Neutrophil (primary cell): ENCODE measurements around the gene ACTA2.
A peak's percentile ranks its signal among the peaks of the same experiment; 100 is the strongest.

Experiments used
- H3K27ac ChIP-seq: fragments of 200-600 bp; sonication (generic); 2 replicates; pipeline ENCODE4 v1.5.1; 2016; ENCODE audit warnings: mild to moderate bottlenecking, moderate library complexity
- H3K27me3 ChIP-seq: fragments of 200-600 bp; sonication (generic); 2 replicates; pipeline ENCODE4 v1.6.0; 2016; ENCODE audit warnings: mild to moderate bottlenecking
- H3K36me3 ChIP-seq: fragments of 200-600 bp; sonication (generic); 2 replicates; pipeline ENCODE4 v1.5.1; 2017
- H3K4me1 ChIP-seq, 2 experiments: fragments of 200-600 bp in 1 of 2; sonication (generic) in 1 of 2; 1 replicate in 1 of 2; 2 replicates in 1 of 2; pipeline versions ENCODE4 v1.5.1 to v1.6.1; 2013 to 2016; ENCODE audit warnings: low read depth in 1 of 2, low read length in 1 of 2, mild to moderate bottlenecking in 1 of 2, moderate library complexity in 1 of 2; ENCODE audit not compliant: control insufficient read depth in 1 of 2, insufficient read depth in 1 of 2
- H3K4me3 ChIP-seq, 2 experiments: fragments of 200-600 bp in 1 of 2; sonication (generic) in 1 of 2; 1 replicate in 1 of 2; 2 replicates in 1 of 2; pipeline ENCODE4 v1.5.1; 2013 to 2016; ENCODE audit warnings: low read depth in 1 of 2, low read length in 1 of 2, mild to moderate bottlenecking in 1 of 2, moderate library complexity in 1 of 2
- H3K9me3 ChIP-seq: fragments of 200-600 bp; sonication (generic); 2 replicates; pipeline ENCODE4 v1.5.1; 2016
- CTCF ChIP-seq: fragments of 200-600 bp; sonication (generic); IDR thresholded peaks from 2 replicates; pipeline ENCODE4 v1.5.1; 2016; ENCODE audit warnings: antibody characterized with exemption

The ACTA2 gene

GRCh38 chr10:88915781-88916180, 36.8 kb downstream of the ACTA2 start:
- H3K36me3 ChIP-seq, result peaks cover 10% of the 10 kb centered on the region
- no peak for TF ChIP-seq CTCF
- H3K27ac ChIP-seq, result peak overlapping the region; percentile 45
- H3K9me3 ChIP-seq, result no peaks in the 10 kb centered on the region
- H3K4me1 ChIP-seq, result peaks cover 17 to 19% of the 10 kb centered on the region in 2 experiments
- no peaks in the 10 kb centered on the region for H3K27me3 ChIP-seq
- no peak overlapping the region for H3K4me3 ChIP-seq

DNA sequence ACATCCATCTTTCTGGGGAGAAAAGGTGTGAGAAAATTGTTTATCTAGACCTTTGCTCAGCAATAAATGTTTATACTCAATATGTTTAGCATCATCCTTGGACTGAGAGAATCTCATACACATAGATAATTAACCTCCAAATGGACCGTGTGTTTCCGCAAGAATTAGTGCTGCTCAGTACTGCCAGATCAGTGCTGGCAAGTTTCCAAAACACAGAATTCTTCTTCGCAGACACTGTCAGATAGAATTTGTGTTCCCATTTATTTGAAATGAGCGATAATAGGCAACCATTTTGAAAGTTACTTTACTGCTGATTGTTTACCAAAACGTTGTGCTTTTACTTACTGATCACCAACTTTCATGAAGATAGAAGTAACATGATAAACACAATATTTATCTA, 38.8 kb downstream of the ACTA2 start:
- TF ChIP-seq CTCF, result no peak
- Histone ChIP-seq H3K4me1 (peaks cover 19 to 25% of the 10 kb centered on the region in 2 experiments), H3K27me3 (no peaks in the 10 kb centered on the region), H3K9me3 (no peaks in the 10 kb centered on the region), H3K4me3 (no peak overlapping the region), H3K27ac (no peak overlapping the region), H3K36me3 (peaks cover 10% of the 10 kb centered on the region)

GRCh38 chr10:88913127-88913526, 39.4 kb downstream of the ACTA2 start:
- no peak overlapping the region for H3K27ac ChIP-seq
- no peak for TF ChIP-seq CTCF
- peaks cover 19 to 30% of the 10 kb centered on the region in 2 experiments for H3K4me1 ChIP-seq
- no peak overlapping the region for H3K4me3 ChIP-seq
- peaks cover 10% of the 10 kb centered on the region for H3K36me3 ChIP-seq
- H3K27me3 ChIP-seq, result no peaks in the 10 kb centered on the region
- H3K9me3 ChIP-seq, result no peaks in the 10 kb centered on the region

- H3K27ac ChIP-seq, result no peak overlapping the region
- H3K9me3 ChIP-seq, result no peaks in the 10 kb centered on the region
- peaks cover 11% of the 10 kb centered on the region for H3K36me3 ChIP-seq
- no peak for TF ChIP-seq CTCF
- no peaks in the 10 kb centered on the region for H3K27me3 ChIP-seq
- peaks cover 19 to 30% of the 10 kb centered on the region in 2 experiments for H3K4me1 ChIP-seq
- H3K4me3 ChIP-seq, result no peak overlapping the region
Measured at GRCh38 chr10:88911851-88912250, 40.7 kb downstream of the ACTA2 start.

GRCh38 chr10:88911116-88911515, 41.5 kb downstream of the ACTA2 start:
- H3K4me3 ChIP-seq, result no peak overlapping the region
- H3K27me3 ChIP-seq, result no peaks in the 10 kb centered on the region
- H3K27ac ChIP-seq, result no peak overlapping the region
- TF ChIP-seq CTCF, result no peak
- H3K9me3 ChIP-seq, result no peaks in the 10 kb centered on the region
- H3K36me3 ChIP-seq, result peaks cover 17% of the 10 kb centered on the region
- H3K4me1 ChIP-seq, result peaks cover 14 to 28% of the 10 kb centered on the region in 2 experiments

- H3K4me1 ChIP-seq, result peaks cover 0 to 13% of the 10 kb centered on the region in 2 experiments
- H3K4me3 ChIP-seq, result no peak overlapping the region
- no peaks in the 10 kb centered on the region for H3K27me3 ChIP-seq
- H3K9me3 ChIP-seq, result no peaks in the 10 kb centered on the region
- H3K27ac ChIP-seq, result no peak overlapping the region
- H3K36me3 ChIP-seq, result peaks cover 35% of the 10 kb centered on the region
- TF ChIP-seq CTCF, result no peak
Measured at GRCh38 chr10:88908194-88908593, 44.4 kb downstream of the ACTA2 start.
